C4-2B (cell line): Measurements from ENCODE around the gene KIZ.

Source experiments
- ZFX ChIP-seq: fragments of 450-650 bp; IDR thresholded peaks from 2 replicates; pipeline ENCODE4 v1.6.1; 2017
- TF ChIP-seq, protein P1 (sequence below): fragments of 450-650 bp; conservative IDR thresholded peaks from 2 replicates; pipeline ENCODE4 v1.5.1; 2017; ENCODE audit warnings: mild to moderate bottlenecking

DNA sequence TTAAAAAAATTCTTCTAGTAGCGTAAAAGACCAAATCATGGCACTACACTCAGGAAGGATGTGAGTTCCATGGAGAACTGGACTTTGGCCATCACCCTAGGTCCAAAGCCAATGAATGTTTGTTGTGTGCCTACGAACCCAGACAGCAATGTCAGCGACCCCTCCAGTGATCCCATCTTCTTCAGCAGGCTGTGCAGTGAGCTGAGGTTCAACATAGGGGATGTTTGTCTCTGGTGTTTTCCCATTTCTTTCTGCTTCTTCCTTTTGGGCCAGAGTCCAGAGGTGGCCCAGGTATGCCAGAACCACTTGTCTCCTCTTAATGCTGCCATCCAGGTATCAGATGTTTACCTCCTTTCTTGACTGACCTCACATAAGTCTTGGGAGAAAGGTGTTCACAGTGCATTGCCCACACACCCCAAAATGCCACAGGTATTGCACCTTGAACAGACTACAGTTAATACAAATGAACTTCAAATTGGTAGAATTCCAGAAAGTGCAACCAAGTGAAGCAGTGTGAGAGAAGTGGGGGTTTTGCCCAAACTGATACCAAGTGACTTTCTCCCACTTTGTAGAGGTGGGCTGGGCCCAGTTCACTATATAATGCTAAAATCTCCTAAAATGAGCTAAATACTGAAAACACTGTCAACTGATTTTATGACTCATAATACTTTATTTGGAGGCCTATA is 14.1 kb downstream of the KIZ start:
- TF ChIP-seq, protein P1, sequence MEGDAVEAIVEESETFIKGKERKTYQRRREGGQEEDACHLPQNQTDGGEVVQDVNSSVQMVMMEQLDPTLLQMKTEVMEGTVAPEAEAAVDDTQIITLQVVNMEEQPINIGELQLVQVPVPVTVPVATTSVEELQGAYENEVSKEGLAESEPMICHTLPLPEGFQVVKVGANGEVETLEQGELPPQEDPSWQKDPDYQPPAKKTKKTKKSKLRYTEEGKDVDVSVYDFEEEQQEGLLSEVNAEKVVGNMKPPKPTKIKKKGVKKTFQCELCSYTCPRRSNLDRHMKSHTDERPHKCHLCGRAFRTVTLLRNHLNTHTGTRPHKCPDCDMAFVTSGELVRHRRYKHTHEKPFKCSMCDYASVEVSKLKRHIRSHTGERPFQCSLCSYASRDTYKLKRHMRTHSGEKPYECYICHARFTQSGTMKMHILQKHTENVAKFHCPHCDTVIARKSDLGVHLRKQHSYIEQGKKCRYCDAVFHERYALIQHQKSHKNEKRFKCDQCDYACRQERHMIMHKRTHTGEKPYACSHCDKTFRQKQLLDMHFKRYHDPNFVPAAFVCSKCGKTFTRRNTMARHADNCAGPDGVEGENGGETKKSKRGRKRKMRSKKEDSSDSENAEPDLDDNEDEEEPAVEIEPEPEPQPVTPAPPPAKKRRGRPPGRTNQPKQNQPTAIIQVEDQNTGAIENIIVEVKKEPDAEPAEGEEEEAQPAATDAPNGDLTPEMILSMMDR = no peak
- no peak for TF ChIP-seq ZFX
